ENCODE results near the gene CASKIN1.

GRCh38 chr16:2152695-2153506 is 43.5 kb downstream of the CASKIN1 start:
- TF ChIP-seq CTCF (IDR thresholded peaks at IDR 0.05; ENCODE audit: low read length) (no peak; the same call in 1 of the 2 replicates), EZH2 (IDR thresholded peaks at IDR 0.05; ENCODE audit: borderline replicate concordance, low read length) (no peak)
